ENCODE measurements around the gene MTFMT. TPM values are rescaled to one million over a fixed set of nuclear protein-coding genes. Genes with fewer than 3 reads are reported as not detected.
A peak's percentile ranks its signal among the peaks of the same experiment; 100 is the strongest.

MTFMT gene
- total RNA-seq, 1 experiment from 2014 or later, result 30.4 TPM

- Histone ChIP-seq H3K9me3 (ENCODE audit: control insufficient read depth in 1 of 2, insufficient read depth in 1 of 2, low read depth in 1 of 2, low read length in 2 of 2) (no peaks in the 10 kb centered on the region), H3K4me1 (ENCODE audit: control insufficient read depth in 1 of 2, insufficient read depth in 2 of 2, low read length in 2 of 2) (peaks cover 3 to 13% of the 10 kb centered on the region in 2 experiments; a peak in 2 of 4 replicates), H4K20me1 (ENCODE audit: insufficient read depth) (no peaks in the 10 kb centered on the region), H3K27me3 (ENCODE audit: insufficient read depth, low read length) (no peaks in the 10 kb centered on the region; the same call in 1 of the 2 replicates), H3K4me2 (ENCODE audit: low read length) (peak overlapping the region; percentile 38), H2AFZ (ENCODE audit: low read depth, low read length, poor library complexity, severe bottlenecking) (peak overlapping the region; percentile 24), H3K27ac (ENCODE audit: low read depth, low read length) (no peak overlapping the region), H3K4me3 (replicated peaks in 1 of 2; ENCODE audit: low read depth in 1 of 2, low read length in 2 of 2) (no peak overlapping the region), H3K79me2 (ENCODE audit: insufficient read depth, low read length) (no peaks in the 10 kb centered on the region), H3K36me3 (ENCODE audit: control insufficient read depth in 1 of 2, insufficient read depth in 2 of 2, low read length in 2 of 2) (no peaks in the 10 kb centered on the region), H3K9me2 (ENCODE audit: insufficient read depth) (no peaks in the 10 kb centered on the region), H3K9ac (ENCODE audit: low read length) (no peak overlapping the region)
- ChIA-PET CTCF (interaction anchor here (0.6 to 2.1 kb wide), 4 partner anchors 23 to 44 kb away, joined by 3 to 13 read pairs (median 8); no protein-coding TSS in a partner anchor), RAD21 (ENCODE audit: low non-redundant PET in 1 of 2, low total read pairs in 2 of 2, uncharacterized antibody in 2 of 2, unreplicated experiment in 2 of 2) (no interaction called here), POLR2A (interaction anchor here (1.0 to 1.2 kb wide), 2 partner anchors 9 to 227 kb away, joined by 3 to 4 read pairs; partner anchors contain the start of gene RNU5B-1)
- ATAC-seq (peak; percentile 94), DNase-seq (ENCODE audit: low read depth, low spot score) (peak; percentile 48)
- TF ChIP-seq RAD21 (IDR thresholded peaks at IDR 0.05; ENCODE audit: low read depth), result peak; percentile 67
- peak; percentile 83 for TF ChIP-seq MAX (IDR thresholded peaks at IDR 0.05)
- TF ChIP-seq, protein P1, sequence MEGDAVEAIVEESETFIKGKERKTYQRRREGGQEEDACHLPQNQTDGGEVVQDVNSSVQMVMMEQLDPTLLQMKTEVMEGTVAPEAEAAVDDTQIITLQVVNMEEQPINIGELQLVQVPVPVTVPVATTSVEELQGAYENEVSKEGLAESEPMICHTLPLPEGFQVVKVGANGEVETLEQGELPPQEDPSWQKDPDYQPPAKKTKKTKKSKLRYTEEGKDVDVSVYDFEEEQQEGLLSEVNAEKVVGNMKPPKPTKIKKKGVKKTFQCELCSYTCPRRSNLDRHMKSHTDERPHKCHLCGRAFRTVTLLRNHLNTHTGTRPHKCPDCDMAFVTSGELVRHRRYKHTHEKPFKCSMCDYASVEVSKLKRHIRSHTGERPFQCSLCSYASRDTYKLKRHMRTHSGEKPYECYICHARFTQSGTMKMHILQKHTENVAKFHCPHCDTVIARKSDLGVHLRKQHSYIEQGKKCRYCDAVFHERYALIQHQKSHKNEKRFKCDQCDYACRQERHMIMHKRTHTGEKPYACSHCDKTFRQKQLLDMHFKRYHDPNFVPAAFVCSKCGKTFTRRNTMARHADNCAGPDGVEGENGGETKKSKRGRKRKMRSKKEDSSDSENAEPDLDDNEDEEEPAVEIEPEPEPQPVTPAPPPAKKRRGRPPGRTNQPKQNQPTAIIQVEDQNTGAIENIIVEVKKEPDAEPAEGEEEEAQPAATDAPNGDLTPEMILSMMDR (IDR thresholded peaks at IDR 0.05 in 2 of 3, conservative IDR thresholded peaks at IDR 0.05 in 1 of 3; ENCODE audit: borderline replicate concordance in 1 of 3, insufficient read depth in 1 of 3, low read depth in 2 of 3, low read length in 2 of 3), result peak; percentile 47 to 82 (median 53)
- no peak for TF ChIP-seq POLR2A (IDR thresholded peaks at IDR 0.05; ENCODE audit: borderline replicate concordance, extremely low read depth, insufficient read depth, insufficient read length)
- BruUV-seq (replicated peaks), result no TSS peak
- intact Hi-C loops (cut with micrococcal nuclease), result loop anchor here (1.0 to 2.0 kb wide), 2 partner anchors 23 to 45 kb away; no protein-coding TSS in a partner anchor
These were observed 48.5 kb upstream of the MTFMT start for GRCh38 chr15:65077981-65078352.

DNA sequence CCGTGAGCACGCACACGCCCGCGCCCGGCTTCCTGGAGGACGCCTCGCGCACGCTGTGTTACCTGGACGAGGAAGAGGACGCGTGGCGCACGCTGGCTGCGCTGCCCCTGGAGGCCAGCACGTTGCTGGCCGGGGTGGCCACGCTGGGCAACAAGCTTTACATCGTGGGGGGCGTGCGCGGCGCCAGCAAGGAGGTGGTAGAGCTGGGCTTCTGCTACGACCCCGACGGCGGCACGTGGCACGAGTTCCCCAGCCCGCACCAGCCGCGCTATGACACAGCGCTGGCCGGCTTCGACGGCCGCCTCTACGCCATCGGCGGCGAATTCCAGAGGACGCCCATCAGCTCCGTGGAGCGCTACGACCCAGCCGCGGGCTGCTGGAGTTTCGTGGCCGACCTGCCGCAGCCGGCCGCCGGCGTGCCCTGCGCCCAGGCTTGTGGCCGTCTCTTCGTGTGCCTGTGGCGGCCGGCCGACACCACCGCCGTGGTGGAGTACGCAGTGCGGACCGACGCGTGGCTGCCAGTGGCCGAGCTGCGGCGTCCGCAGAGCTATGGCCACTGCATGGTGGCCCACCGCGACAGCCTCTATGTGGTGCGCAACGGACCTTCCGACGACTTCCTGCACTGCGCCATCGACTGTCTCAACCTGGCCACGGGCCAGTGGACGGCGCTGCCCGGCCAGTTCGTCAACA is 48.0 kb upstream of the MTFMT start:
- intact Hi-C loops (cut with micrococcal nuclease), result no loop called here
- POLR2A ChIA-PET, result interaction anchor here (1.2 kb wide), 1 partner anchor 10 kb away, joined by 3 read pairs; no protein-coding TSS in a partner anchor
- Histone ChIP-seq H3K9ac (ENCODE audit: low read length) (no peak overlapping the region), H3K4me1 (ENCODE audit: control insufficient read depth in 1 of 2, insufficient read depth in 2 of 2, low read length in 2 of 2) (peaks cover 3 to 13% of the 10 kb centered on the region in 2 experiments; a peak in 2 of 4 replicates), H3K9me2 (ENCODE audit: insufficient read depth) (no peaks in the 10 kb centered on the region), H4K20me1 (ENCODE audit: insufficient read depth) (no peaks in the 10 kb centered on the region), H3K36me3 (ENCODE audit: control insufficient read depth in 1 of 2, insufficient read depth in 2 of 2, low read length in 2 of 2) (no peaks in the 10 kb centered on the region), H3K27me3 (ENCODE audit: insufficient read depth, low read length) (no peaks in the 10 kb centered on the region), H3K4me2 (ENCODE audit: low read length) (peak overlapping the region; percentile 38), H3K4me3 (replicated peaks in 1 of 2; ENCODE audit: low read depth in 1 of 2, low read length in 2 of 2) (no peak overlapping the region), H2AFZ (ENCODE audit: low read depth, low read length, poor library complexity, severe bottlenecking) (no peak overlapping the region), H3K79me2 (ENCODE audit: insufficient read depth, low read length) (no peaks in the 10 kb centered on the region), H3K27ac (ENCODE audit: low read depth, low read length) (no peak overlapping the region), H3K9me3 (ENCODE audit: control insufficient read depth in 1 of 2, insufficient read depth in 1 of 2, low read depth in 1 of 2, low read length in 2 of 2) (no peaks in the 10 kb centered on the region)
- DNase-seq (ENCODE audit: low read depth, low spot score) (no peak), ATAC-seq (no peak)
- CTCF ChIA-PET, result interaction anchor here (1.5 to 2.1 kb wide), 3 partner anchors 22 to 44 kb away, joined by 7 to 13 read pairs (median 9); no protein-coding TSS in a partner anchor
- RAD21 ChIA-PET (ENCODE audit: low non-redundant PET in 1 of 2, low total read pairs in 2 of 2, uncharacterized antibody in 2 of 2, unreplicated experiment in 2 of 2), result no interaction called here
- no TSS peak for BruUV-seq (replicated peaks)
- no peak for TF ChIP-seq ZNF274 (IDR thresholded peaks at IDR 0.05; ENCODE audit: low read depth, low read length)
- TF ChIP-seq CBX3 (IDR thresholded peaks at IDR 0.05; ENCODE audit: low read depth), result no peak
- no peak for TF ChIP-seq SIN3A (IDR thresholded peaks at IDR 0.05; ENCODE audit: low read depth)
- TF ChIP-seq EZH2phosphoT487 (IDR thresholded peaks at IDR 0.05; ENCODE audit: borderline replicate concordance), result no peak
- TF ChIP-seq, protein P2, sequence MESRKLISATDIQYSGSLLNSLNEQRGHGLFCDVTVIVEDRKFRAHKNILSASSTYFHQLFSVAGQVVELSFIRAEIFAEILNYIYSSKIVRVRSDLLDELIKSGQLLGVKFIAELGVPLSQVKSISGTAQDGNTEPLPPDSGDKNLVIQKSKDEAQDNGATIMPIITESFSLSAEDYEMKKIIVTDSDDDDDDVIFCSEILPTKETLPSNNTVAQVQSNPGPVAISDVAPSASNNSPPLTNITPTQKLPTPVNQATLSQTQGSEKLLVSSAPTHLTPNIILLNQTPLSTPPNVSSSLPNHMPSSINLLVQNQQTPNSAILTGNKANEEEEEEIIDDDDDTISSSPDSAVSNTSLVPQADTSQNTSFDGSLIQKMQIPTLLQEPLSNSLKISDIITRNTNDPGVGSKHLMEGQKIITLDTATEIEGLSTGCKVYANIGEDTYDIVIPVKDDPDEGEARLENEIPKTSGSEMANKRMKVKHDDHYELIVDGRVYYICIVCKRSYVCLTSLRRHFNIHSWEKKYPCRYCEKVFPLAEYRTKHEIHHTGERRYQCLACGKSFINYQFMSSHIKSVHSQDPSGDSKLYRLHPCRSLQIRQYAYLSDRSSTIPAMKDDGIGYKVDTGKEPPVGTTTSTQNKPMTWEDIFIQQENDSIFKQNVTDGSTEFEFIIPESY (IDR thresholded peaks at IDR 0.05; ENCODE audit: extremely low read depth, insufficient replicate concordance, low read length), result no peak
- TF ChIP-seq, protein P3, sequence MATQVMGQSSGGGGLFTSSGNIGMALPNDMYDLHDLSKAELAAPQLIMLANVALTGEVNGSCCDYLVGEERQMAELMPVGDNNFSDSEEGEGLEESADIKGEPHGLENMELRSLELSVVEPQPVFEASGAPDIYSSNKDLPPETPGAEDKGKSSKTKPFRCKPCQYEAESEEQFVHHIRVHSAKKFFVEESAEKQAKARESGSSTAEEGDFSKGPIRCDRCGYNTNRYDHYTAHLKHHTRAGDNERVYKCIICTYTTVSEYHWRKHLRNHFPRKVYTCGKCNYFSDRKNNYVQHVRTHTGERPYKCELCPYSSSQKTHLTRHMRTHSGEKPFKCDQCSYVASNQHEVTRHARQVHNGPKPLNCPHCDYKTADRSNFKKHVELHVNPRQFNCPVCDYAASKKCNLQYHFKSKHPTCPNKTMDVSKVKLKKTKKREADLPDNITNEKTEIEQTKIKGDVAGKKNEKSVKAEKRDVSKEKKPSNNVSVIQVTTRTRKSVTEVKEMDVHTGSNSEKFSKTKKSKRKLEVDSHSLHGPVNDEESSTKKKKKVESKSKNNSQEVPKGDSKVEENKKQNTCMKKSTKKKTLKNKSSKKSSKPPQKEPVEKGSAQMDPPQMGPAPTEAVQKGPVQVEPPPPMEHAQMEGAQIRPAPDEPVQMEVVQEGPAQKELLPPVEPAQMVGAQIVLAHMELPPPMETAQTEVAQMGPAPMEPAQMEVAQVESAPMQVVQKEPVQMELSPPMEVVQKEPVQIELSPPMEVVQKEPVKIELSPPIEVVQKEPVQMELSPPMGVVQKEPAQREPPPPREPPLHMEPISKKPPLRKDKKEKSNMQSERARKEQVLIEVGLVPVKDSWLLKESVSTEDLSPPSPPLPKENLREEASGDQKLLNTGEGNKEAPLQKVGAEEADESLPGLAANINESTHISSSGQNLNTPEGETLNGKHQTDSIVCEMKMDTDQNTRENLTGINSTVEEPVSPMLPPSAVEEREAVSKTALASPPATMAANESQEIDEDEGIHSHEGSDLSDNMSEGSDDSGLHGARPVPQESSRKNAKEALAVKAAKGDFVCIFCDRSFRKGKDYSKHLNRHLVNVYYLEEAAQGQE (IDR thresholded peaks at IDR 0.05; ENCODE audit: low read depth), result no peak

Measured in HCT116 (cell line).